B cell (primary cell): ENCODE results near the gene B4GALT5. TPM values are rescaled to one million over a fixed set of nuclear protein-coding genes. Genes with fewer than 3 reads are reported as not detected.
"Not testable (repeated sequence)": the region's sequence is repeated elsewhere in the genome, so short reads cannot be mapped to it uniquely, and the experiment has no call there.

Source experiments
- ATAC-seq: fragments of 200-7000 bp; cut with Tn5 transposase; one replicate; pipeline ENCODE4 v1.10.0; 2021; ENCODE audit warnings: low read depth, mild to moderate bottlenecking, moderate number of reproducible peaks, moderate library complexity
- CTCF ChIA-PET: fragments of 350-600 bp; sonication (Branson Sonifier 250); formaldehyde crosslinking; loops from one replicate; lab custom pipeline; 2021; ENCODE audit warnings: antibody characterized with exemption, inconsistent platforms; lab: Charles Lee
- POLR2A ChIA-PET: fragments of 350-600 bp; sonication (Branson Sonifier 250); formaldehyde crosslinking; loops from one replicate; lab custom pipeline; 2021; ENCODE audit warnings: antibody characterized with exemption; lab: Charles Lee
- DNase-seq: peaks from one replicate; pipeline ENCODE4 v3.0.0; 2013
- H2AFZ ChIP-seq: 2 replicates; pipeline ENCODE4 v1.6.1; 2012; ENCODE audit warnings: mild to moderate bottlenecking, low read depth, low read length; ENCODE audit not compliant: insufficient read depth, poor library complexity, severe bottlenecking
- H3K27ac ChIP-seq, 2 donors: 1 replicate in 1 of 2; 2 replicates in 1 of 2; pipeline ENCODE4 v1.5.1; 2012 to 2013; ENCODE audit warnings: low read length in 2 of 2, mild to moderate bottlenecking in 2 of 2, moderate library complexity in 1 of 2
- H3K27me3 ChIP-seq, 4 experiments: fragments of 200-600 bp in 1 of 4; sonication (generic) in 1 of 4; replicated peaks in 1 of 4; 1 replicate in 2 of 4; 2 replicates in 2 of 4; pipeline versions ENCODE4 v1.6.1 to v1.7.0; 2013 to 2016; ENCODE audit warnings: low read length in 3 of 4, mild to moderate bottlenecking in 2 of 4, mixed read lengths in 1 of 4, moderate library complexity in 1 of 4; ENCODE audit not compliant: insufficient read depth in 4 of 4, control insufficient read depth in 3 of 4; ENCODE audit errors: control extremely low read depth in 1 of 4
- H3K36me3 ChIP-seq, 2 experiments: replicated peaks in 1 of 2; 1 replicate in 1 of 2; 2 replicates in 1 of 2; pipeline versions ENCODE4 v1.6.1 to v1.7.1; 2013; ENCODE audit warnings: low read length in 1 of 2; ENCODE audit not compliant: insufficient read depth in 2 of 2, control insufficient read depth in 1 of 2; ENCODE audit errors: control extremely low read depth in 1 of 2, extremely low read depth in 1 of 2
- H3K4me1 ChIP-seq, 2 donors: fragments of 200-600 bp in 1 of 2; sonication (generic) in 1 of 2; 1 replicate in 1 of 2; 2 replicates in 1 of 2; pipeline versions ENCODE4 v1.5.1 to v1.6.1; 2013 to 2017; ENCODE audit warnings: low read length in 2 of 2; ENCODE audit not compliant: control insufficient read depth in 2 of 2, insufficient read depth in 2 of 2
- H3K4me2 ChIP-seq: replicated peaks from 2 replicates; pipeline ENCODE3; 2012; ENCODE audit warnings: mild to moderate bottlenecking, low read depth, low read length; ENCODE audit not compliant: poor library complexity, severe bottlenecking
- H3K4me3 ChIP-seq, 5 experiments: fragments of 200-600 bp in 1 of 5; sonication (generic) in 1 of 5; 1 replicate in 3 of 5; 2 replicates in 2 of 5; pipeline versions ENCODE4 v1.5.1 to v1.7.0; 2011 to 2016; ENCODE audit warnings: low read length in 4 of 5, mild to moderate bottlenecking in 4 of 5, low read depth in 2 of 5, control low read depth in 1 of 5, moderate library complexity in 1 of 5; ENCODE audit not compliant: insufficient read depth in 1 of 5; ENCODE audit errors: control extremely low read depth in 1 of 5, extremely low read depth in 1 of 5
- H3K79me2 ChIP-seq: fragments of 200-600 bp; sonication (generic); one replicate; pipeline ENCODE4 v1.6.0; 2016; ENCODE audit warnings: low read length; ENCODE audit not compliant: control insufficient read depth, insufficient read depth
- H3K9ac ChIP-seq: fragments of 200-600 bp; sonication (generic); 2 replicates; pipeline ENCODE4 v1.6.1; 2017; ENCODE audit warnings: mild to moderate bottlenecking, low read length, moderate library complexity
- H3K9me3 ChIP-seq, 3 donors: one replicate each; pipeline versions ENCODE4 v1.6.1 to v1.7.1; 2013; ENCODE audit warnings: low read length in 2 of 3; ENCODE audit not compliant: control insufficient read depth in 2 of 3, insufficient read depth in 1 of 3; ENCODE audit errors: control extremely low read depth in 1 of 3
- H4K20me1 ChIP-seq: 2 replicates; pipeline ENCODE4 v1.6.0; 2012; ENCODE audit warnings: mild to moderate bottlenecking, low read length; ENCODE audit not compliant: insufficient read depth, control insufficient read depth, poor library complexity, severe bottlenecking
- H3K27ac Mint-ChIP-seq: one replicate; pipeline ENCODE4 v1.8.0; 2021; ENCODE audit warnings: mixed read lengths
- H3K27me3 Mint-ChIP-seq: one replicate; pipeline ENCODE4 v1.8.0; 2021; ENCODE audit warnings: mixed read lengths
- H3K4me1 Mint-ChIP-seq: one replicate; pipeline ENCODE4 v1.8.0; 2021; ENCODE audit warnings: mixed read lengths
- H3K4me3 Mint-ChIP-seq: one replicate; pipeline ENCODE4 v1.8.0; 2021; ENCODE audit warnings: mixed read lengths
- H3K9me3 Mint-ChIP-seq: one replicate; pipeline ENCODE4 v1.8.0; 2022; ENCODE audit warnings: mixed read lengths; ENCODE audit not compliant: insufficient read depth
- CTCF ChIP-seq: fragments of 200-600 bp; IDR thresholded peaks from one replicate; pipeline ENCODE4 v1.8.0; 2022; ENCODE audit warnings: antibody characterized with exemption, mild to moderate bottlenecking
- EZH2 ChIP-seq: IDR thresholded peaks from 2 replicates; pipeline ENCODE4 v1.6.1; 2012; ENCODE audit warnings: borderline replicate concordance, low read depth, mild to moderate bottlenecking, moderate library complexity, low read length; ENCODE audit not compliant: insufficient read depth, poor library complexity, severe bottlenecking
- WGBS: methylation state at CpG from one replicate; pipeline ENCODE4 v1.1.5; 2013; ENCODE audit warnings: missing lambda C conversion rate; ENCODE audit not compliant: insufficient coverage; 5-methylcytosine and 5-hydroxymethylcytosine counted together
- intact Hi-C: fragments of 100-400 bp; cut with micrococcal nuclease; formaldehyde crosslinking; loops from one replicate; pipeline ENCODE4 v1.10.0; 2022
- polyA plus RNA-seq: library from polyadenylated mRNA; depleted of rRNA; stranded (reverse); fragments of >200 nt; gene quantifications from 2 replicates; pipeline ENCODE4 v1.2.3, GENCODE V29; 2012
- total RNA-seq, 2 donors: library from RNA; stranded (reverse); fragments of 120-200 nt in 1 of 2; gene quantifications; 1 replicate in 1 of 2; 2 replicates in 1 of 2; pipeline versions ENCODE4 v1.2.3 to v1.2.4, GENCODE V29; 2013 to 2022

The B4GALT5 gene
- total and polyA plus RNA-seq, 2 donors (not counting 1 experiment from before 2014, with no cell fraction given): 3.4 to 7.3 TPM

GRCh38 chr20:49762940-49763766 is 49.5 kb upstream of the B4GALT5 start:
- H4K20me1 ChIP-seq: no peaks in the 10 kb centered on the region
- no peak overlapping the region for H3K4me3 ChIP-seq
- no peak overlapping the region for H3K27ac ChIP-seq
- H3K4me2 ChIP-seq: no peak overlapping the region
- TF ChIP-seq EZH2 (no peak), CTCF (no peak)
- no peak overlapping the region for H3K9ac ChIP-seq
- Mint-ChIP-seq H3K27ac (no peak overlapping the region), H3K9me3 (no peaks in the 10 kb centered on the region), H3K4me3 (no peak overlapping the region), H3K4me1 (no peaks in the 10 kb centered on the region), H3K27me3 (peaks cover 10% of the 10 kb centered on the region)
- H2AFZ ChIP-seq: no peak overlapping the region
- ChIA-PET POLR2A (no interaction called here), CTCF (interaction anchor here (0.6 to 1.4 kb wide), 3 partner anchors 82 to 870 kb away, joined by 3 to 4 read pairs (median 3); no protein-coding TSS in a partner anchor)
- 100% methylated on average over 3 of the region's 12 CpGs for WGBS
- ATAC-seq (no peak), DNase-seq (no peak)
- H3K36me3 ChIP-seq: no peaks in the 10 kb centered on the region
- H3K9me3 ChIP-seq: no peaks in the 10 kb centered on the region
- intact Hi-C loops: no loop called here
- no peaks in the 10 kb centered on the region for H3K79me2 ChIP-seq
- peaks cover 1 to 2% of the 10 kb centered on the region in 2 donors for H3K4me1 ChIP-seq
- peaks cover 0 to 10% (median 2%) of the 10 kb centered on the region in 4 experiments for H3K27me3 ChIP-seq

DNA sequence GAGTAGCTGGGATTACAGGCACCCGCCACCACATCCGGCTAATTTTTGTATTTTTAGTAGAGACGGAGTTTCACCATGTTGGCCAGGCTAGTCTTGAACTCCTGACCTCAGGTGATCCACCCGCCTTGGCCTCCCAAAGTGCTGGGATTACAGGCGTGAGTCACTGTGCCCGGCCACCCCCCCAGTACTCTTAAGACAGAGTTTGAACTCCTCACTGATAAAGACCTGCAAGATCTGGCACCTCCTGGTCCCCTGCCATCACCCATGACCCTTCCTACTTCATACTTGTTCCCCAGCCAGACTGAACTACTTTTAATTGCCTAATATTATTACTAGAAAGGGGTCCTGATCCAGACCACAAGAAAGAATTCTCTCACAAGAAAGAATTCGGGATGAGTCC is 48.2 kb upstream of the B4GALT5 start:
- H3K36me3 ChIP-seq, H3K4me1 Mint-ChIP-seq, H3K79me2 ChIP-seq, H3K4me3 Mint-ChIP-seq, H2AFZ ChIP-seq, H4K20me1 ChIP-seq, H3K9me3 Mint-ChIP-seq, H3K27ac Mint-ChIP-seq, H3K4me2 ChIP-seq, intact Hi-C loops, POLR2A ChIA-PET, CTCF ChIA-PET, H3K27ac ChIP-seq, H3K9ac ChIP-seq, DNase-seq, H3K4me3 ChIP-seq, H3K9me3 ChIP-seq, H3K4me1 ChIP-seq, ATAC-seq, H3K27me3 ChIP-seq: not testable (repeated sequence)
- peaks cover 16% of the 10 kb centered on the region for H3K27me3 Mint-ChIP-seq
- 94% methylated on average over 3 of the region's 7 CpGs for WGBS
